Prostate gland (tissue), 2 donors: ENCODE data around the gene TMEM17.

ENCODE experiments used
- POLR2A ChIP-seq: fragments of 450-650 bp; IDR thresholded peaks from one replicate; pipeline ENCODE4 v1.6.1; 2016; ENCODE audit warnings: antibody characterized with exemption, mild to moderate bottlenecking
- POLR2AphosphoS5 ChIP-seq: sonication (generic); formaldehyde crosslinking; IDR thresholded peaks from one replicate; pipeline ENCODE4 v1.6.1; 2017; ENCODE audit warnings: antibody characterized with exemption
- TF ChIP-seq, protein P1 (sequence below), 4 experiments: fragments of 200-600 bp in 2 of 4; fragments of 450-650 bp in 2 of 4; sonication (generic) in 2 of 4; IDR thresholded peaks; 1 replicate in 3 of 4; 2 replicates in 1 of 4; pipeline ENCODE4 v1.5.1; 2016 to 2019; ENCODE audit warnings: antibody characterized with exemption in 4 of 4, mild to moderate bottlenecking in 2 of 4, moderate library complexity in 2 of 4

DNA sequence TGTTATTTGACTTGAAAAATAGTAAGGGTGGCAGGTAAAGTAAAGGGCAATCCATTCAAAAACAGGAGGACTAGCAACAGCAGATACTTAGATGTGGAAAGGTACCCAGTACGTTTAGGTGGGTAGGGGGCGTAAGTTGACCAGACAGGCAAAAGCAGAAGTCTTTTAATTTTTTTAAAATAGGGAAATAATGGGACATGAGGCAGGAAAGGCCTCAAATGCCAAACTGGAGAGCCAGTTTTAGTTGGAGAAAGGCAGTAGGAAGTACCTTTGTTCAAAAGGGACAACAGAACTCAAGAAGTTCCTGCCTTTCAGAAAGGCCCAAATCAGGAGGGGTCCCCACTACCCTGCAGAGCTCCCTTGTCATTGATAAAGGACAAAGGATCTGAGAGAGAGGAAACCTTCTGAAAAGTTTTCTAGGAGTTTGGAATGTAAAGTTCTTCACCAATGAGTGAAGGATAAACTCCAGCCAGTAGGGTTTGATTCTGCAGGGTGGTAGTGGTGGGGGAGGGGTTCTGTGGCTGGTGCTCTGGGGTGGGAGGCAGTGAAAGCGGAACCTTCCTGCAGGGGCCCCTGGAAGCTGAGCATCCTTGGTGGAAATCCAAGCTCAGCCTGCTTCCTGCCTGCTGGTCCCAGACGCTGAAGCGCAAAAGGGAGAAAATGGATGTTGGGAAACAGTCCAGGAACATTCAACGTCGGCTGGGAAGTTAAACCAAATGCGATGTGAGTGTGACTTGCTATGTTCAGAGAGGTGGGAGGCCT is 40.1 kb downstream of the TMEM17 start:
- TF ChIP-seq, protein P1, sequence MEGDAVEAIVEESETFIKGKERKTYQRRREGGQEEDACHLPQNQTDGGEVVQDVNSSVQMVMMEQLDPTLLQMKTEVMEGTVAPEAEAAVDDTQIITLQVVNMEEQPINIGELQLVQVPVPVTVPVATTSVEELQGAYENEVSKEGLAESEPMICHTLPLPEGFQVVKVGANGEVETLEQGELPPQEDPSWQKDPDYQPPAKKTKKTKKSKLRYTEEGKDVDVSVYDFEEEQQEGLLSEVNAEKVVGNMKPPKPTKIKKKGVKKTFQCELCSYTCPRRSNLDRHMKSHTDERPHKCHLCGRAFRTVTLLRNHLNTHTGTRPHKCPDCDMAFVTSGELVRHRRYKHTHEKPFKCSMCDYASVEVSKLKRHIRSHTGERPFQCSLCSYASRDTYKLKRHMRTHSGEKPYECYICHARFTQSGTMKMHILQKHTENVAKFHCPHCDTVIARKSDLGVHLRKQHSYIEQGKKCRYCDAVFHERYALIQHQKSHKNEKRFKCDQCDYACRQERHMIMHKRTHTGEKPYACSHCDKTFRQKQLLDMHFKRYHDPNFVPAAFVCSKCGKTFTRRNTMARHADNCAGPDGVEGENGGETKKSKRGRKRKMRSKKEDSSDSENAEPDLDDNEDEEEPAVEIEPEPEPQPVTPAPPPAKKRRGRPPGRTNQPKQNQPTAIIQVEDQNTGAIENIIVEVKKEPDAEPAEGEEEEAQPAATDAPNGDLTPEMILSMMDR (IDR thresholded peaks at IDR 0.05), result no peak
- TF ChIP-seq POLR2A, result no peak
- TF ChIP-seq POLR2AphosphoS5, result no peak
